Anterior cingulate cortex (tissue), 58 donors: ENCODE data around the gene INSYN2B.
A peak's percentile ranks its signal among the peaks of the same experiment; 100 is the strongest.
"Not testable (repeated sequence)": the region's sequence is repeated elsewhere in the genome, so short reads cannot be mapped to it uniquely, and the experiment has no call there.

Experiments used
- DNase-seq, 58 donors: peaks; one replicate each; lab custom pipeline; 2025; lab: John Stamatoyannopoulos, UW

The INSYN2B gene

DNA sequence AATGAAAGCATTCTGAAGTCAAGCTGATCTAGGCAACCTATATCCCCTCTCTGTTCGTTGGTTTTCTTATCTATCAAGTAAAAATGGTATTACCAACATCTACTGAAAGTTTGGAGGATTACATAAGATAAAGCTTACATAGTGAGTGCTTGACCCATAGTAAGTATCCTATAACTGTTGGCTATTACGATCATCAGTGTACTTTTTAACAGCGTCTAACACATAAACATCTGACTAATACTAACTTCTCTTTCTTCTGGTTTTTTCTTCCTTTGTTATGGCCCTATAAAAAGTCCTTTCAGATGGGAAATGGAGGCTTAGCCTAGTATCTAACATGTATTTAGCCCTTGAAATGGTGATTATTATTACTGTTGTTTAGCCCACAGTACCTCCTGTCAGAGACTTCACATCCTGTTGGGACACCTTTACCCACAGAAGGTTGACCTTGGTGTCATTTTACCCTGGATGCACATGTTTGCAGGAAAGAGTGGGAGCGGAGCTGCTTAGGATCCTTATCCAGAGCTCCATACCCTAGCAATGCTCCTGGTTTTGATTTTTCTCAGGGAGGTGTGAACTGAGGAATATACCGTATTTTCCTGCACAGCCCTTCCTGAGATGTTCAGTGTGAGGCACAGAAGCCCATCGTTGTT, 6.0 kb downstream of the INSYN2B start:
- no peak for DNase-seq

DNA sequence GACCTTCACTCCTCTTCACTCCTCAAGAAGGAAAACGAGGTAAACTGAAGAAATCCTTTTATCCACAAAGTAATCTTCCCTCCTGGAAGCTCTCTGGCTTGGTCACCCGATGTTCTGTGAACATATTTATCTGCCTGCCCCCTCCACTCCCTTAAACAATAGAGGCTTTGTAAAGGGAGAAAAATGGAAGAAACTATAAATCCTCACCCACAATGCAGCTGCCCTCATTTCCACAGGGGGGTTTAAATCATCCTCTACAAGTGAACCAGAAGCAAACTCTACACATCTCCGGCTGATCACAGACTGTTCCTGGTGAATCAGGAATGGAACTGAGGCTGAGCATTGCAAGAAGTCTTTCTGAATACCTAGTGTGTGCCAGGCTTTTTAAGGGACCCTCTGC, 7.2 kb downstream of the INSYN2B start:
- DNase-seq = no peak

DNA sequence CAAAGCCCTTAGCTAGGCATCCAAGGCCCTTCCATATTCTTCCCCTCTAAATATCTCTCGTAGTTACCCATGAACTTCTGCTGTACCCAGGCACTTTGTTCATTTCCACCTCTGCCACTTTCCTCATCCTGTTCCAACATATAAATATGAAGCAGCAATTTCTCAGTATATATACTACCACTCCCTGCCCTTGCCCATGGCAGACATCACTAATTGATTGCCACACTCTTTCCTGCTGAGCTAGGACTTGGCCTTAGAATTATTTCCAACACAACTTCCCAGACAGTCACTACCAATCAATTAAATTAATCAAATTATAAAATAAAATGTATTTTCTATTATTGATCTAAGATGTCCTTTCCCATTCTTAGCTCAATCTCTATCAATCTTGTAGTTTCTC, 8.5 kb downstream of the INSYN2B start:
- no peak for DNase-seq

DNA sequence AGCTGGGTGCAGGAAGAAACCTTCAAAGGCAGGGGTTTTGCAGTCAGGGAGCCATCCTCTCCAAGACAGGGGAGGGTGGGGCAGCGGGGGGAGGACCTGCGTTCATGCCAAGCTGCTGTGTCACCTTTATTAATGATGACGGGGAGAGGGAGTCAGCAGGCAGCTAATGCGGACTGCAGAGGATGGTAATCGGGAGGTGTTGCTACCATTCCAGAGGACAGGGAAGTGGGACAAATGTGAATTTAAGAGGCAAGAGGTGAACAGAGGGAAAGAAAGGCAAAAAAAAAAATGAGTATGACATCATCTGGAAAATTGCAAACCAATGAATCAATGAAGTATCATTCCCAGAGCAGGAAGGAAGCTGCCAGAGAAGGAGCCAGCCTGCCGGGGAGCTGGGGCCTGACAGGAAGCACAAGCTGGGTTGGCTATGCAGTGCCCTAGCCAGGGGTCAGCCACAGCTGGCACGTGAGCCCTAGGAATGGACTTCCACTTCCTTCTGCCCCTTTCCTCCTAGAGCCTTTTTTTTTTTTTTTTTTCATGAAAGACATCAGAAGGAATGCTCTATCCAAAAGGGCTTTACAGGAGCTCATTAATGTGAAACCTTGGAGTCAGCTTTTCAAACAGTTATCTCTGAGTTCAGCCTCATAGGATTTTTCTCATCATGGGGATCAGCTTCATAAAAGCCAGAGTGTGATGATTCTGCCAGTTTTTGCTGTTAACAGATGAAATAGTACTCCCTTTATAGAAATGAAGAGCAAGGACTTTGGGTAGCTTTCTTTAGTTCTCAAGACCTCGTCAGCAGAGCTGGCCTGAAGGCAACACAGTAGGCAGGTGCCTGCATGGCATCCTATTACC, 9.2 kb downstream of the INSYN2B start:
- no peak for DNase-seq

DNA sequence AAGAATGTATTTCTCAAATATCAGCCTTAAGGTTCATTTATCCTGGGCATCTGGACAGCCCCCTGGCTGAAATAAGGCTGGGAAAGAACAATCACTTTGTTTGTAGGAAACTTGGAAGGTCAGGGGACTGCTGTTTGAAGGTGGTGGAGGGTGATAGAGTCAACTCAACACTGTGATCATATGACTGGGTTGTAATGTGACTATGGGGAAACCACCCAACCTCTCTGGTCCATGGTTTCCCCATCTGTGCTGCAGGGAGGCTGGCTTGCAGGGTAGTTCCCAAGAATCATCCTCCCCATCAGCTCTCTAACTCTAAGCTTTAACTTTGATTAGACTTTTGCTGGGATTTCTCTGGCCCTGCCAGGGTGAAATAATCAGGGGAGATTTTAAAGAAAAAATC, 10.0 kb downstream of the INSYN2B start:
- no peak for DNase-seq

DNA sequence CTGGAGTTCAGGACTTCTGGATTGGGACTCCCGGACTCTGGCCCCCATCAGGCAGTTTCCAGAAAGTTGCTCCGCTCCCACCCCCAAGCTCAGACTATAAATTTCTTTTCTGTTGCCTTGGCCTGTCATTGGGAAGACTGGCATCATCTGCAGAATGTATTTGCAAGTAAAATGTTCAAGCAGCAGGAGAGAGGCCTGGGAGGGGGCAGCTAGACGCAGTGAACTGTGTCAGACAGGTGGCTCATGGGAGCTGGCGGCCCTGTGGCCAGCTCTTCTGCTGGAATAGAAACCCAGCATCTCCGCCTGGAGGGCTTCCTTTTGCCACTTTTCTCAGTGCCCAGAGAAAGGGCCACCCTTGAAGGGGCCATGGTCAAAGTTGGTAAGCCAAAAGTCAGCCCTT, 16.0 kb downstream of the INSYN2B start:
- DNase-seq = no peak

DNA sequence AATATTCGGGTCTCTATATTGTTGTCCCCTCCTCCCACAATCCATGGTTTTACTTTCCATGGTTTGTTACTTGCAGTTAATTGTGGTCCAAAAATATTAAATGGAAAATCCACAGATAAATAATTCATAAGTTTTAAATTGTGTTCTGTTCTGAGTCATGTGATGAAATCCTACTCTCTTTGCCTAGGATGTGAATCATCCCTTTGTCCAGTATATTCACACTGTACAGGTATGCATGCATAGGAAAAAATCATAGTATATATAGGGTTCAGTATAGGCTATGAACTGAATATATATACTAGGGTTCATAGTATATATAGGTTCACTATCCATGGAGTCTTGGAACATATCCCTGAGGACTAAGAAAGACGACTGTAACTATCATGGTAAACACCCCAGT, 19.6 kb downstream of the INSYN2B start:
- no peak for DNase-seq

DNA sequence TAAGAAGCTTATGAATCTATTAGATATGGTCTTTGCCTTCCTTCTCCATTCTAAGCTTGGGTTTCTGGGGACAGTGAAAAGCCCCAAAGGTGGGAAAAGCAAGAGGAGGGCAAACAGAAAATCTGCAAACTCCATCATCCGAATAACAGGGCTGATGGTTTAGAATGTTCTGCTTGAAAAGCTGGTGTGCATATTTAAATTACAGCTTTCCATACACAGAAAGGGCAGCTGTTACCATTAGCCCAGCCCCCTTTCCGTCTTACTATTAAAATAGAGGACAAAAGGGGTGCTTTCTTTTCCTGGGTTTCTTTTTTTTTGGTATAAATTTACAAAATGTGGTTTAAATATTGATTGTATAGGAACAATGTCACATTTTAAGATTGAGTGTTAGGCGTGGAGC, 22.0 kb downstream of the INSYN2B start:
- DNase-seq = no peak

DNA sequence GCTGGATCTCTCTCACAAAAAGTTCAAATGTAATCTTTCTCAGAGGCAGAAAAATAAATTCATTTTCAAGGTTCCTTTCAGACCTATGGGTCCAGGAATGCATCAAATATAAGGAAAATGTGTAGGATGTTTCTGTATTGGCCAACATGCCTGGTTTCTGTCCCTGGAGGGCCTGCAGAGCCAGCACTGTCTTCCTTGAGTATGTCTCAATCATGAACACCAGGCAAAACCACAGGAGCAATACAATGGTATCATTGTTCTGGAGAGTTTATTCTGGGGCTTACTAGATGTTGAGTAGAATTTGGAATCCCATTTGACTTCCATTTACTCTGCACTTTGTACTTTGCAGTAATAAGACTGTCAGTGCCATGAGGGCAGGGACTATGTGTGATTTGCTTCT, 23.5 kb downstream of the INSYN2B start:
- DNase-seq = no peak

DNA sequence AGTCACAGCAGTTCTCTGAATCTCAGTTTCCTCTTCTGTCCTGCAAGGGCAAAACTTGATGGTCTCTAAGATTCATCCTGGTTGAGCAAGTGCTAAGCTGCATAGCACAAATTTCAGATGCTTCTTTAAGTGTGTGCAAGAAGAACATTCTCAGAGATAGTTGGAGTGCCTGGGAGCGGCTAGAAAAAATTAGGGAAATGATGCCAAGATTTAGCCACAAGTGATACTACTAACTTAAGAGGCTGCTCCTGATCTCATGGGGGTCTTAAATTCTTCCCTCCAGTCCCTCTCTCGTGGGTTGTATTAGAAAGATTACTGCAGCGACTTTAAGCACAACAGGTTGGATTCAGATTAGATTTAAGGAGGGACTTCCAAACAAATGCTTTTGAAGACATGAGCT, 24.2 kb downstream of the INSYN2B start:
- no peak for DNase-seq

DNA sequence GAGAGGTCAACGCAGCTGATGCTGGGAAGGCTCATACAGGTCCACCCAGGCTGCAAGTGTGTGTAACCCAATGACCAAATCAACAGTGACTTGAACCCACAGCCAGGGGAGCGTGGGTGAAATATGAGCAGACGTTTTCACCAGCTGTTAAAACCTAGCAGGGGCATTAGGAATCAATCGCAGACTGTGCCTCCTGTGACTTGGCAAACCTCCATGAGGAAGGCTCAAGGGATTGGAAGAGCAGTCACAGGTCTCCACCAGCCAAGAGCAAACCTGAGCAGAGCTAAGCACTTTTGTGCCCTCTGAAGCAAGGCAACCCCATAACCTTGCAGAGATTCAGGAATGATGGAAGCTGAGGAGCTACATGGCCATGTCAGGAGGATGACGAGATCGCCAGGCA, 25.5 kb downstream of the INSYN2B start:
- no peak for DNase-seq

DNA sequence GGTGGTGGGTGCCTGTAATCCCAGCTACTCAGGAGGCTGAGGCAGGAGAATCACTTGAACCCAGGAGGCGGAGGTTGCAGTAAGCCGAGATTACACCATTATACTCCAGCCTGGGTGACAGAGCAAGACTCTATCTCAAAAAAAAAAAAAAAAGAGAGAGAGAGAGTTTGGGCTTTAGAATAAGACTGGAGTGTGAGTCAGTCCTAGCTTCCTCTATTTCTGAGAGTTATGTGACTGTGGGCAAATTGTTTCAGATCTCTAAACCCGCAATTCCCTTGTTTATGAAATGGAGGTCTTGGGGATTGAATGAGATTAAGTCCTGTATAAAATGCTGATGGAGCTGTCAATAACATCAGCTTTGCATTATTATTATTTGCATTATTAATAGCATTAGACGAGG, 27.1 kb downstream of the INSYN2B start:
- not testable (repeated sequence) for DNase-seq

DNA sequence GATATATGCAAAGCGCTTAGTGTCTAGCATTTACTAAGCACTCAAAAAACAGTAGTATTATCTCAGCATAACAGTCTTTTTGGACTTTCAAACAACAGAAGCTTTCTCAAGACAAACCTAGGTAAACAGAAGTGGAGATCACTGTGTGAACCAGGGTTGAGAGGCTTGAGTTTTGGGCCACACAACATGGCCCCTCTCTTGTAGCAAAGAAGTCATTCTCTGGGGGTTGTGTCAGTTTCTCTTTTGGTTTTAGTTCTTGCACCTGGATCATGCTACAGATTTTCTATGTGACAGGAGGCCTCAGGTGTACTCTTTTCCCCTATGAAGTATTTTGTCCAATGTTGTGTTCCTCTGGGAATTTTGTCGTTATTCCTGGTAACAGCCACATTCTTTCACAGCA, 30.0 kb downstream of the INSYN2B start:
- no peak for DNase-seq

DNA sequence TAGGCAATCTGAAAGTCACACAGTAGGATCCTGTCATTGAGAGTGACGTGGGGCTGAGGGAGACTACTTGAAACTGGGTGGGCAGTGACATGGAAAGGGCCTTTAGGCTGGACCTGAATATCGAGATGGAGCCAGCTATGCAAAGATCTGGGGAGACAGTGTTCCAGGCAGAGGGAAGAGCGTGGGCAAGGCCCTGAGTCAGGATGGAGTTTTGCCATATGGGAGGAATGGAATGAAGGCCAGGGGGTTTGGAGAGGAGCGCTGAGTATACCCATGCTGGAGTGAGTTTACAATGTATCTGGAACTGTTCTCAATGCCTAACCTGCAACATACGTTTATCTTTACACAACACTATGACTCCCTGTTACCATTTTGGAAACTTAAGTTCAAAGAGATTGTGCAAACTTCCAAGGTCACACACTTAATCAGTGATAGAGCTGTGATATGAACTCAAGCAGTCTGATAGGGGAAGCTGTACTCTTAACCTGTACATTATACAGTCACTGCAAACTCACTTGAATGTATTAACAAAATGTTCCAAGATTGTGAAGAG, 33.5 kb downstream of the INSYN2B start:
- peak in 5 of 58 donors; percentile 4 to 33 (median 7) for DNase-seq

DNA sequence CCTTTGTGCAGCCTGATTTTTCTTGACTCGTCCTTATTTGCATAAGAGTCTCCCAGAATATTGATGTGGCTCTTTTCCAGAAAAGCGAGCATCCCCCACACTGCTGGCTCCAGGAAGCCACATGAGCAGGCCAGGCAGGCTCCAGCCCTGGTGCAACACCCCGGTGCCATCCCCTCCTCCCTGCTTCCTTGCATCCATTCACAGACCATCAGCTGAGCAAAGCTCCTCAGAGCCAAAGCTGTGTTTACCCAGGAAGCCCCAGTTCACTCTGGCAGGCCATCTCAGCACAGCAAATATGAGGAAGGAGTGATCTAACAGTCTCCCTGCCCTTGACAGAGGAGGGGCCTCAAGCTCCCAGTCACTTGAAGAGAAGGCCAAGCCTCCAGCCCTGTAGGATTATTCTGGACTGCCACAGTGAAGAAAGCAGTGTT, 34.4 kb downstream of the INSYN2B start:
- peak in 55 of 58 donors; percentile 6 to 75 (median 49) for DNase-seq

DNA sequence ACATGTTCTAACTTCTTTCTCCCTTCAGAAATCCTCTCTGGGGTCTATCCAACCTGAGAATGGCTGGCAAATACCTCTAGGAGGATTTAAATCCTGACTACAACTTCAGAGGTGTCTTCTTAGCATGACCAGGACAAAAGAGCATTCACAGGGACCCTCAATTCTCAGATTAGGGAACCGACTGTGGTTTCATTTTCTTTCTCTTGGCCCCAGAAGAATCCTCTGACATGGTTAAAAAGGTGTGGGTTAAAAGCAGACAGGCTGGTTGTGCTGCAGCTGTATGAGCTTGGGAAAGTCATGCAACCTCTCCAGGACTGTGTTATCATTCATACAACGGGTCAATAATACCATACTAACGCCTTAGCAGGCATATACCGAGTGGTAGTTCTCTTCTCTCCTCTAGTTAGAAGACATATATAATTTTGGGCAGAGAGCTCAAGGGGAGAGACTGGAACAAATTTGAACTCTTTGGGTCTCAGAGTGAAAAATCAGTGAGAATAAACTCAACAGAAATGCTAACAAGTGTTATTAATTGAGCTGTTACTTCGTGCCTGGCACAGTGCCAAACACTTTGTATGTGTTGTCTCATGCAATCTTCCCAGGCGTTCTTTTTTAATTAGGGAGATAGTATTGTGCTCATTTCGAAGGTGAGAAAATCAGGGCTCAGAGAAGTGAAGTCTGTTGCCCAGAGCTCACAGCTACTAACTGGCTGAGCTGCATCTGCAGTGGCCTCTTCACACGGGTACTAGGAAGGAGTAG, 35.2 kb downstream of the INSYN2B start:
- peak in 2 of 58 donors; percentile 47 to 53 for DNase-seq

DNA sequence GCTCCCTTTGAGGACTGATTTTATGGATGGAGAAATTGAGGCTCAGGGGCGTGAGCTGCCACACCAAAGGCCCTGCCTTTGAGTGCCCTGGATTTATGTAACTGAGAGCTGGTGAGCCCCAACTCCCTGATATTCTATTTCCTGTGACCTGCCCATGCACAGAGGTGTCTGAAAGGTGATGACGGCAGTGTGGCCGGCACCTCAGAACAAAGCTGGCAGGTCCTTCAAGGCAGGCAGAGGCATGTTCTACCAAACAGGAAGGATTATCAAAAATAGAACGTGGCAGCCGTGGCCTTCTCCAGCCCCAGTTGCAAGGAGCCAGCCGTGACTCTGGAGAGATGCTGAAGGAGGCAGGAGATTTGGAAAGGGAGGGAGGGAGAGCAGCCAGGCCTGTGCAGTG, 36.2 kb downstream of the INSYN2B start:
- no peak for DNase-seq

DNA sequence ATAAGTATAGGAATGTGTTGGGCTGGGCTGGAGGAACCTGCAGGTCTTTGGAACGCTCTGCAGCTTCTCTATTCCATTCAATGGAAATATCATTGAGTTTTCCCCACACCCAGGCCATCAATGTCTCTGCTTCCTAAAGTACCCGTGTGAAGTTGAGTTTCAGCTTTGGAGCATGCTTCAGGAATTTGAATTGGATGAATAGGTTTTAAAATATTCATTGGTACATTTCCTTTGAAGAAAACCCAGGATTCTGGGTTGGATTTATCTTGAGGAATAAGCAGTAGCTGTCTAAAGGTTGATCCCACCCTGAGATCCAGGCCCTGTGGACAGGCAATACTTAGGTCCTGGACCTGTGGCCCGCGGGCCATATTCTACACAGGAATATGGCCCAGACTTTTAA, 37.3 kb downstream of the INSYN2B start:
- no peak for DNase-seq

DNA sequence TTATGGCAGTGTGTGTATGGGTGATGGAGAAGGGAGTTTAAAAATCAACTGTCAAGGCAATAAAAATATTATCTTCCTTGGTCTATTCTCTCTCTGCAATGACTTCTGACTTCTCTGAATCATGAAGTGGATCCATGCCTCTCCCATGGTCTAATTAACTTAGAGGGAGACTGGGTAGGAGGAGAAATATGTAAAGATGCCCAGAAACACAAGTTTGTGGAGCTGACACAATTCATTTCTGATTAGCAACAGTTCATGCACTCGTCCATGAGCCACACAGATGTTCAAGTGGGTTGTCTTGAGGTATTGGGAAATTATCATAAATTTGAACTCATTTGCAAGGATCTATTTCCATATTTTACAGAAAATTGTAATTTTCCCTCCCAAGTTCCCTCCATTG, 38.1 kb downstream of the INSYN2B start:
- DNase-seq = no peak

DNA sequence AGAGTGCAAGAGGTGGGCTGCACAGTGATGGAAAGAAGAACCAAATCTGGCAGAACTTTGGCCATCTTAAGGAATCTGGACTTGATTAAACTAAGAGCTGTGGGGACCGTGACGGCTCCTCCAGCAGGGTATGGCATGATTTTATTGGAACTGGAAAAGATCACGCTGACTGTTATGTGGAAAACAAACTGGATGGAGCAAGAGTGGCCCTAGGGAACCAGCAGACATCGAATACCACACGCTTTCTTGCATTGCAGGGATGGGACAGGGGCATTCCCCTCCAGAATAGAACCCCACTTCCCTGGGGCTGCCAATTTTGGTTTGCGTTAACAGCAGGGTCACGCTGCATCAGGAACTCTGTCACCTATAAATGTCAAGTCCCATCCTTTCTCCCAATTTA, 38.8 kb downstream of the INSYN2B start:
- DNase-seq = no peak

DNA sequence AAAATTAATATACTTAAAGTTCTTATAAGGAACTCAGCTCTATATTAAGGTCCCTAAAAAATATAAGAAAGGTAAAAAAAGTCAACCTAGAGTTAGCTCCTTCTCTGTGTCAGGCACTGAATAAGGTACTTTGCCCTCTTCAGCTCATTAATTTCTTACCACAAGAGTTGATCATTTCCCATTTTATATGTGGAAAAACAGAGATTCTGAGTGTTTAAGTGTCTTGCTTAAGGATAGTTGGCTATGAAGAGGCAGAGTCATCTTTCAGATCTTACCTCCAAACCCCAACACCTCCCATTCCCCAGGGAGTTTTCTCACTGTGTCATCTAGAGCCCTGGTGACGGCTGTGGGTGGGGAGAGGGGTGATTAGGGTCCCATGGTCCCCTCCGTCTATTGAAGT, 40.6 kb downstream of the INSYN2B start:
- DNase-seq = no peak
